GM18907 (cell line): Measurements from ENCODE around the gene PLCH2.

Source experiments
- ATAC-seq: cut with Tn5 transposase; IDR thresholded peaks from one replicate; pipeline ENCODE4 v1.9.1; 2021; ENCODE audit warnings: mild to moderate bottlenecking, moderate library complexity; ENCODE audit not compliant: unreplicated experiment

Gene PLCH2

GRCh38 chr1:2460996-2461751 is 14.9 kb upstream of the PLCH2 start:
- no peak for ATAC-seq

DNA sequence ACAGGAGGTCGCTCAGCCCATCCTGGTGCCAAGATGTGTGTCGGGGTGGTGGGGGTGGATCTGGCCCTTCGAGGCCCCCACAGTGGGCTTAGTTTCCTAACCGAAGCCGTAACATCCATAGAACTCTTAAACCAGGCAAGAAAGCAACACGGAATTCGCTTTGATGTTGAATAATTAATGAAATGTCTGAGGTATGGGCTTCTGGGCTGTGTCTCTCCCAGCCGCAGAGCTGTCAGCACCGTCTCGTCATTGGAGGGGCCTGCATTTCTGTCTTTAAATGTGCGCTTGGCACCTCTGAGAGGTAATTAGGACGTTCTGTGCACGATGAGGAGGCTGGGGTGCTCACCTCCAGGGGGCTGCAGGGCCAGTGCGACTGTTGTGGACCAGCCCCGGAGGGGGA is 13.3 kb upstream of the PLCH2 start:
- ATAC-seq, result no peak

- ATAC-seq, result no peak
Measured at GRCh38 chr1:2463396-2463795, 12.7 kb upstream of the PLCH2 start.

- ATAC-seq, result no peak
Measured at GRCh38 chr1:2465371-2466269, 10.5 kb upstream of the PLCH2 start.

GRCh38 chr1:2466270-2466665 is 9.8 kb upstream of the PLCH2 start:
- no peak for ATAC-seq

DNA sequence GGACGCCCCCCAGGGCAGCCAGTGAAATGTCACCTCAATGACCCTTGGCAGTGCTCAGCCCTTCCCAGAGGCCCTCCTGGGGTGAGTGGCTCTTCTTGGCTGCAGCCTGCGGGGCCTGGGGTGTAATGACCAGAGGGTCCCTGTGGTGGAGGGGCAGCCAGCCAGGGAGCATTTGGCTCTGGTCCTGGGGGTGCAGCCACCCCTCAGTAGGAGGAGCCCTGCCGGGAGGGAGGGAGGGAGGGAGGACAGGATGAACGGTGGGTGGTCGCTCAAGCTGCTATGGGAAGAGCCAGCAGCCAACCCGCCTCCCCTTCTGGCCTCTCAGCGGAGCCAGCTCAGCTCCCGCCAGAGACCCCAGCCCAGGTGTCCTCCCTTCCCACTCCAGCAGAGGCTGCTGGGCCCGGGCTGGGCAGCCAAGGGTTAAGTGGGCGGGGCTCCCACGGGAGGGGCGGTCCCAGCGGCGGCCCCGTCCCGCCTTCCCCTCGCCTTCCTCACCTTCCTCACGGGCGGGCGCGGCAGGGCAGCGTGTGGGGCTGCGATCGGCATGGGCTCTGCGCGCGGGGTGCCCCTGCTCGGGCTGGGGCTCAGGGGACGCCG is 9.0 kb upstream of the PLCH2 start:
- ATAC-seq, result no peak

- ATAC-seq, result no peak
Measured at GRCh38 chr1:2468041-2468472, 8.0 kb upstream of the PLCH2 start.

DNA sequence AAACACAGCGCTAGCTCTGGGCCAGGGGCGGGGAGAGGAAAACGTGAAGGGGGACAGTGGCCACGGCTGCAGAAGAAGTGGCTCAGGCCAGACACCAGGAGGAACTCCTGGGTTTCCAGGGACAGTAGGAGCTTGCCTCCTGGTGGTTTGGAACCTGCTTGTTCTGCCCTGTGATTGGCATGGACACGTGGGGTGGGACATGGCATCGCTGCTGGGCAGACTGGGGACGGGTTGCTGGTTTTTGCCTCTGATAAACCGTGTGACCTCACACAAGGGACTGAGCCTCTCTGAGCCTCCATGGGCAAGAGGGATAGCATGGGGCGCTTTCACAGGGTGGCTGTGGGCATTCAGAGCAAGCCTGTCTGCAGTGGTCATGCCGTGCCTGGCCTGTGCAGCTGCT is 7.5 kb upstream of the PLCH2 start:
- no peak for ATAC-seq

GRCh38 chr1:2469103-2469940 is 6.8 kb upstream of the PLCH2 start:
- no peak for ATAC-seq

GRCh38 chr1:2470290-2471158 is 5.6 kb upstream of the PLCH2 start:
- no peak for ATAC-seq

DNA sequence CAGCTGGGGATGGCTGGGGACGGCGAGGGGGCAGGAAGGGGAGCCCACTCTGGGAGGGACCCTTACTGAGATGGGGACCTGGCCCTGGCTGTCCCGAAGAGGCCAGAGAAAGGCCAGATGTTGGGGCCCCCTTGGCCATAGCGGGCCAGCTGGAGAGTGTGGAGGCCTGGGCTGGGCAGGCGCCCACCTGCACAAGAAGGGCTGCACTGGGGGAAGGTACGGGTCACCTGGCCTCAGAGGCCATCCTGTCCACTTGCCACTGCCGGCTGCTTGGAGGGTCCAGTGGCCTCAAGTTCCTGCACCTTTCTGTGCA is 5.0 kb upstream of the PLCH2 start:
- no peak for ATAC-seq

DNA sequence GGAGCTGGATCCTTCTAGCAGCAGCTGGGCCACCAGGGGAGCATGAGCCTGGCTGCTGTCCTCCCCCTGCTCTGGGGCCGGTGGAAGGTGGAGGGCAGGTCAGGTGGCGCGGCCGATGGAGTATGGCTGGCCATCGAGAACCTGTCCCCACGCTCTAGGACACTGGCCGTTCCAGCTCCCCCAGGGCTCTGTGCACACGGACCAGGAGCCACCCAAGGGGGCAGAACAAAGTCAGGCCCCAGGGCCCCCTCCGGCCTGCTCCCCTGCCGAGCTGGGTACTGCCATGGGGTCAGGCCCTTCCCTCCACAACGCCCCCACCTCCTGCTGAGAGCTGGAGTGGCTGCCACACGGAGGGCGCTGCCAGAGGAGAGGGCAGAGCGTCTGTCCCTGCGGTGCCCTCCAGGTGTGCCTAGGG is 4.5 kb upstream of the PLCH2 start:
- no peak for ATAC-seq

DNA sequence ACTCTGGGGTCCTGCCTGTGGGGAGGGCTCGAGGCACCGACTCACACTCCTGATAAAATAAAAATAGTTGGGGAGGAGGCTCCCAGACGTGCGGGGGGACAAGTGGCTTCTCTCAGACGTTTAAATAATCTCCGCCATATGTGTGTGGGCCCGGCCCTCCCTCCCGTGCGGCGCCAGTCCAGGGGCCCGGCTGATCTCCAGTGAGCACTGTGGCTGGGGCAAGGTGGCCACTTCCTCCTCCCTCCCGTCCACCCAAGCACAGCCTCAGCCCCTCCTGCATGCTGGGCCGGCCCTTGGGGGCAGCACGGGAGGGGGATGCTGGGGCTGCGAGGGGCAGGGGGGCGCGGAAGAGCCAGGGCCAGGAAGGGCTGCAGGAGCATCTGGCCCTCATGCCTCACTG is 4.0 kb upstream of the PLCH2 start:
- ATAC-seq, result no peak

GRCh38 chr1:2472561-2473177 is 3.4 kb upstream of the PLCH2 start:
- no peak for ATAC-seq

GRCh38 chr1:2473198-2473597 is 2.9 kb upstream of the PLCH2 start:
- ATAC-seq, result no peak

DNA sequence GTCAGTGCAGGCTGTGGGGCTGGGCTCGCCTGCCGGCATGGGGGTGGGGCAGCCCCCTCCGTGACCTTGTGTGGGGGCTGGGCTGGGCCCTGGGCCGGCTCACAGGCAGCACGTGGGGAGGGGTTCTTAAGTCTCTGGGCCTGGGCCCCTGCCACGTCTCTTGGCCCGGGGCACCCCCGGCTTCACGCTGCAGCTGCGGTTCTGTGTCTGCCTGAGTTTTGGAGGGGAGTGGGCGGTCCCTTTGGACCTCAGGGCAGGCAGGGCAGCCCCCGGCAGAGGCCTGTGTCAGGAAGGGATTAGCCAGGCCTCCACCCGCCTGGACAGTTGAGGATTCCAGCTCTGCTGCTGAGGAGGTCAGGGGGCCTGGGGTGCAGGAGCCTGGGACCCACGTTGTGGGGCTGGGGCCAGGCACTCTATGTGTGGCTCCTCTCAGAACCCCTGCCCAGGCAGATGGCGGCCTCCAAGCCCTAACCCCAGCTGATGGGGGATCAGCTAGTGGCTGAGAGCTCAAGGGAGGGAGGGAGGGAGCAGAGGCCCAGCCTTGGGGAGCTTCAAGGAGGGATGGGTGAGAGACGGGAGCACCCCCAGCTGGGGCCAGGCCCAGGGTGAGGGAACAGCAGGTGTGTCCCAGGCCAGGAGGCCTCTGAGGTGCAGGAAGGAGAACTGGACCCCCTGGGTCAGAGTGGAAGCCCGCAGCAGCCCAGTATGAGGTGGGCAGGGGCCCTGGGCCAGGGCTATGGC is 1.8 kb upstream of the PLCH2 start:
- no peak for ATAC-seq

GRCh38 chr1:2474933-2475371 is 1.1 kb upstream of the PLCH2 start:
- no peak for ATAC-seq

- no peak for ATAC-seq
Measured at GRCh38 chr1:2475571-2475970, 518 bp upstream of the PLCH2 start.

- ATAC-seq, result no peak
Measured at GRCh38 chr1:2477309-2477708, 1.2 kb downstream of the PLCH2 start.
